AG04449 (cell line): ENCODE results near the gene GRID1.

Source experiments
- CTCF ChIA-PET: fragments of 350-600 bp; formaldehyde crosslinking; extraction: SDS; loops from one replicate; lab custom pipeline; 2021; ENCODE audit warnings: antibody characterized with exemption; lab: Yijun Ruan, JAX
- POLR2A ChIA-PET: fragments of 400-600, 350-600 bp; formaldehyde crosslinking; extraction: SDS; loops from one replicate; lab custom pipeline; 2020; ENCODE audit warnings: antibody characterized with exemption, inconsistent platforms; lab: Yijun Ruan, JAX
- DNase-seq: peaks from one replicate; pipeline ENCODE4 v3.0.0-alpha.2; 2010; ENCODE audit warnings: low read depth, low spot score
- H3K4me3 ChIP-seq: 2 replicates; pipeline ENCODE4 v1.5.1; 2011; ENCODE audit warnings: low read depth, mild to moderate bottlenecking, control low read depth, low read length
- CTCF ChIP-seq: IDR thresholded peaks from one replicate; pipeline ENCODE4 v1.5.1; 2011; ENCODE audit warnings: mild to moderate bottlenecking, moderate library complexity, low read length, control low read depth, inconsistent platforms; ENCODE audit not compliant: insufficient read depth; ENCODE audit errors: missing control alignments

The GRID1 gene

GRCh38 chr10:86360657-86361056 is 5.9 kb downstream of the GRID1 start:
- no peak for DNase-seq
- ChIA-PET POLR2A (no interaction called here), CTCF (interaction anchor here (0.7 to 3.0 kb wide), 5 partner anchors 9 to 39 kb away, joined by 3 to 7 read pairs (median 4); no protein-coding TSS in a partner anchor)
- TF ChIP-seq CTCF, result no peak
- H3K4me3 ChIP-seq, result no peak overlapping the region

- H3K4me3 ChIP-seq, result no peak overlapping the region
- no peak for DNase-seq
- ChIA-PET POLR2A (no interaction called here), CTCF (interaction anchor here (1.0 to 3.0 kb wide), 4 partner anchors 10 to 40 kb away, joined by 3 to 7 read pairs (median 4); no protein-coding TSS in a partner anchor)
- TF ChIP-seq CTCF, result no peak
Measured at GRCh38 chr10:86359954-86360353, 6.6 kb downstream of the GRID1 start.

- no peak for DNase-seq
- TF ChIP-seq CTCF, result no peak
- CTCF ChIA-PET, result interaction anchor here (3.0 kb wide), 1 partner anchor 10 kb away, joined by 7 read pairs; no protein-coding TSS in a partner anchor
- POLR2A ChIA-PET, result no interaction called here
- no peak overlapping the region for H3K4me3 ChIP-seq
Measured at GRCh38 chr10:86359111-86359510, 7.5 kb downstream of the GRID1 start.

GRCh38 chr10:86357676-86358075 is 8.9 kb downstream of the GRID1 start:
- no peak for DNase-seq
- ChIA-PET POLR2A (no interaction called here), CTCF (interaction anchor here (3.0 kb wide), 1 partner anchor 9 kb away, joined by 7 read pairs; no protein-coding TSS in a partner anchor)
- TF ChIP-seq CTCF, result no peak
- no peak overlapping the region for H3K4me3 ChIP-seq

GRCh38 chr10:86357041-86357440 is 9.6 kb downstream of the GRID1 start:
- TF ChIP-seq CTCF, result no peak
- H3K4me3 ChIP-seq, result no peak overlapping the region
- DNase-seq, result no peak
- POLR2A ChIA-PET, result no interaction called here
- CTCF ChIA-PET, result no interaction called here

GRCh38 chr10:86356296-86356695 is 10.3 kb downstream of the GRID1 start:
- TF ChIP-seq CTCF, result no peak
- POLR2A ChIA-PET, result no interaction called here
- no peak overlapping the region for H3K4me3 ChIP-seq
- CTCF ChIA-PET, result no interaction called here
- DNase-seq, result no peak
